Activated T-cell treated with anti-CD3 and anti-CD28 coated beads for 1 hour (primary cell): ENCODE measurements around the gene NFATC2.

ENCODE experiments used
- DNase-seq: peaks from one replicate; pipeline ENCODE4 v3.0.0-alpha.2; 2020; ENCODE audit warnings: low read depth

NFATC2 gene

GRCh38 chr20:51412333-51412871 lies 130.1 kb downstream of the NFATC2 start:
- DNase-seq: no peak

- DNase-seq: no peak
These were observed 130.6 kb downstream of the NFATC2 start for GRCh38 chr20:51411870-51412269.

GRCh38 chr20:51410586-51411325 lies 131.8 kb downstream of the NFATC2 start:
- no peak for DNase-seq

- no peak for DNase-seq
These were observed 133.2 kb downstream of the NFATC2 start for GRCh38 chr20:51409192-51409880.

GRCh38 chr20:51404297-51405060 lies 138.0 kb downstream of the NFATC2 start:
- peak; percentile 62 for DNase-seq

- DNase-seq: no peak
These were observed 138.9 kb downstream of the NFATC2 start for GRCh38 chr20:51403466-51404220.

- DNase-seq: peak; percentile 28
These were observed 140.3 kb downstream of the NFATC2 start for GRCh38 chr20:51402201-51402600.

GRCh38 chr20:51401496-51401895 lies 141.0 kb downstream of the NFATC2 start:
- DNase-seq: no peak

- peak; percentile 42 for DNase-seq
These were observed 142.2 kb downstream of the NFATC2 start for GRCh38 chr20:51400051-51400926.

- no peak for DNase-seq
These were observed 143.3 kb downstream of the NFATC2 start for GRCh38 chr20:51399006-51399890.

GRCh38 chr20:51398552-51398951 lies 144.0 kb downstream of the NFATC2 start:
- DNase-seq: no peak

- no peak for DNase-seq
These were observed 144.4 kb downstream of the NFATC2 start for GRCh38 chr20:51398083-51398482.

- DNase-seq: no peak
These were observed 145.4 kb downstream of the NFATC2 start for GRCh38 chr20:51397137-51397536.

- no peak for DNase-seq
These were observed 146.1 kb downstream of the NFATC2 start for GRCh38 chr20:51396365-51396909.

GRCh38 chr20:51394706-51395105 lies 147.8 kb downstream of the NFATC2 start:
- DNase-seq: no peak

GRCh38 chr20:51393571-51393970 lies 148.9 kb downstream of the NFATC2 start:
- no peak for DNase-seq

GRCh38 chr20:51392614-51393186 lies 149.8 kb downstream of the NFATC2 start:
- no peak for DNase-seq

GRCh38 chr20:51391926-51392325 lies 150.6 kb downstream of the NFATC2 start:
- no peak for DNase-seq
